Measurements from ENCODE around the gene SLF2. TPM values are rescaled to one million over a fixed set of nuclear protein-coding genes. Genes with fewer than 3 reads are reported as not detected.

SLF2 gene
- 19.8 and 53.8 TPM in 2 replicates for total RNA-seq (2011; cell fraction: chromatin; rRNA removed; ENCODE audit: low replicate concordance)
- total RNA-seq (2011; cell fraction: nucleolus; rRNA removed) = 21.0 and 23.3 TPM in 2 replicates
- 30.5 and 45.8 TPM in 2 replicates for total RNA-seq (2011; cell fraction: nucleoplasm; rRNA removed)
- total RNA-seq (2014; rRNA removed) = 7.8 and 8.8 TPM in 2 replicates
- 13.8 and 13.9 TPM in 2 replicates for total RNA-seq (2014; rRNA removed; fragmentation: Illumina TruSeq; extraction: Trizol)
- 17.6 and 18.4 TPM in 2 replicates for total RNA-seq (2015; rRNA removed; fragmentation: Illumina TruSeq; extraction: Trizol)
- 9.2 and 11.3 TPM in 2 replicates for total RNA-seq (2021)
- polyA plus RNA-seq (2011; rRNA removed) = 6.7 and 7.1 TPM in 2 replicates
- polyA plus RNA-seq (2011; cell fraction: cytosol; rRNA removed) = 2.6 and 3.9 TPM in 2 replicates
- 9.7 and 10.6 TPM in 2 replicates for polyA plus RNA-seq (2011; cell fraction: nucleus; rRNA removed)
- 6.6 and 11.2 TPM in 2 replicates for polyA plus RNA-seq (2012)
- polyA plus RNA-seq (2014; fragmentation: Illumina TruSeq; extraction: Trizol) = 4.9 and 6.1 TPM in 2 replicates
- polyA plus RNA-seq (2014; fragmentation: Nextera tagmentation; extraction: Ambion mirVana) = 1 to 10 TPM; 1.7 to 1.8 TPM
- polyA plus RNA-seq (2014; rRNA removed) = 7.9 and 8.6 TPM in 2 replicates
- 13.3 and 19.4 TPM in 2 replicates for polyA minus RNA-seq (2011; rRNA and poly(A)+ RNA removed)
- 6.1 and 7.0 TPM in 2 replicates for polyA minus RNA-seq (2011; cell fraction: cytosol; rRNA and poly(A)+ RNA removed)
- polyA minus RNA-seq (2011; cell fraction: nucleus; rRNA and poly(A)+ RNA removed) = 25.6 and 47.8 TPM in 2 replicates
- Bru-seq, nascent RNA = percentile 67 among the genes with signal in this experiment
- percentile 77 among the genes with signal in this experiment for BruChase-seq, experiment 1, labeled RNA remaining after a 2-hour chase
- BruChase-seq, experiment 2, labeled RNA remaining after a 6-hour chase = percentile 79 among the genes with signal in this experiment
- long read RNA-seq, experiment 1, full-length matches to known transcripts = 9 of 25 reads
- long read RNA-seq, experiment 1, partial matches to known transcripts = 11 of 25 reads
- long read RNA-seq, experiment 1, other reads (novel, unspliced or antisense) = 5 of 25 reads
- long read RNA-seq, experiment 2, partial matches to known transcripts = 1 of 7 reads
- long read RNA-seq, experiment 2, other reads (novel, unspliced or antisense) = 5 of 7 reads
- long read RNA-seq, experiment 3, partial matches to known transcripts = 1 of 2 reads
- long read RNA-seq, experiment 3, other reads (novel, unspliced or antisense) = 0 of 2 reads

DNA sequence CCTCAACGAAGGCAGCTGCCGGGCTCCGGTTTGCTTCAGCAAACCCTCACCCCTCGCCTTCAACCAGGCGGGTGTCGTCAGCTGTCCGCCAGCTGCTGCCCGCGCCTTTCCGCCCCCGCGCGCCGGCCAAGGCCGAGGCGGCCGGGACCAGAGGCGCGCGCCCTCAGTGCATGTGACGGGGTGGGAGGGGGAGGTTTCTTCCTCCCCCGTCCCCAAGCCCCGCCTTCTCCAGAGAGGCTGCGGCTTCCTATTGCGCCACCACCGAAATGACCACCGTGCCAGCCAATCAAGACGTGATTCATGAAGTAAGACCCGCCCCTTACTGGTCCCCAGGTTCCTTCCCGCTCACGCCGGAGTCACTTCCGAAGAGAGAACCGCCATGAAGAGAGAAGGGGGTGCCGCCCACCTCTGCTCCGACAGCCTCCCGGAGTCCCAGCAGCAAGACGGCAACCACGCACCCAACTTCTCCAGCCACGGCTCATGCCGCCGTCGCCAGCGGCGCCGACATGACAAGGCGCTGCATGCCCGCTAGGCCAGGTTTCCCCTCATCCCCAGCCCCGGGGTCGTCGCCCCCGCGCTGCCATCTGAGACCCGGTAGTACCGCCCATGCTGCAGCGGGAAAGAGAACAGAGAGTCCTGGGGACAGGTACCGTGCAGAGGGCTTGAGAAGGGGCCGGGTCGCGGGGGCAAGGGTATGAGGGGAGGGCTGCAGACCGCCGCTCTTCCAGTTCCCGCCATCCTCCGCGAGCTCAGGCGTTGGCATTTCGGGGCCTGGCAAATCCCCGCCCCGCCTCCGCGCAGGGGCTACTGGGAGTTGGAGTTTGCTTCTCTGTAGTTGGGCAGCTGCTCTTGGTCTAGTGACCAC is at the start of gene SLF2:
SLF2 (plus strand) TSS at position 359 of the 865 bp plus-strand sequence; CDS start at position 507, 148 bp downstream.
- Histone ChIP-seq H3K4me3 (peak within 1 kb of the TSS; percentile 92), H3K9ac (ENCODE audit: insufficient read depth in 1 of 2, low read depth in 2 of 2, low read length in 2 of 2) (peak within 1 kb of the TSS; percentile 72 to 91), H3K9me3 (replicated peaks; ENCODE audit: control insufficient read depth, insufficient read depth, low read depth, low read length) (no peaks in the 10 kb centered on the region), H3K36me3 (ENCODE audit: control insufficient read depth, insufficient read depth, low read length) (peaks cover 24% of the 10 kb centered on the region), H3K27me3 (ENCODE audit: control insufficient read depth in 2 of 2, insufficient read depth in 2 of 2, low read length in 2 of 2) (no peaks in the 10 kb centered on the region), H2AFZ (ENCODE audit: low read depth, low read length) (peak within 1 kb of the TSS; percentile 98), H3K9me1 (ENCODE audit: control insufficient read depth, insufficient read depth, low read length) (no peaks in the 10 kb centered on the region), H3K79me2 (ENCODE audit: control insufficient read depth, insufficient read depth, low read length) (peaks cover 27% of the 10 kb centered on the region), H4K20me1 (replicated peaks; ENCODE audit: control insufficient read depth, insufficient read depth, low read length) (no peaks in the 10 kb centered on the region; the same call in 1 of the 2 replicates), H3K4me1 (replicated peaks in 1 of 2; ENCODE audit: control insufficient read depth in 2 of 2, insufficient read depth in 2 of 2, low read length in 2 of 2) (peaks cover 14 to 18% of the 10 kb centered on the region in 2 experiments), H3K4me2 (ENCODE audit: insufficient read depth, low read length) (peak within 1 kb of the TSS; percentile 96), H3K27ac (ENCODE audit: extremely low read depth, low read depth, low read length) (peak within 1 kb of the TSS; percentile 89)
- WGBS (ENCODE audit: insufficient coverage, low coverage, missing lambda C conversion rate) = 0% methylated on average over 10 of the region's 71 CpGs
- in situ Hi-C loops (cut with MboI) (no loop called here), intact Hi-C loops (cut with micrococcal nuclease) (no loop called here)
- BruUV-seq (replicated peaks) = TSS peak; percentile 62
- FAIRE-seq (peak; percentile 94), DNase-seq (ENCODE audit: extremely low read depth in 1 of 4, low spot score in 3 of 4) (peak; percentile 95 to 98 (median 96)), ATAC-seq (peak; percentile 96)
- CTCF ChIA-PET (ENCODE audit: low intra/inter-chr PET ratio) = no interaction called here
- POLR2A ChIA-PET = interaction anchor here (1.3 to 1.7 kb wide), 3 partner anchors 15 to 35 kb away, joined by 3 to 5 read pairs (median 4); no protein-coding TSS in a partner anchor
- TF ChIP-seq ZC3H11A (IDR thresholded peaks at IDR 0.05; ENCODE audit: low read depth, low read length) (no peak), HNRNPH1 (optimal IDR thresholded peaks at IDR 0.05; ENCODE audit: low read depth, low read length) (no peak), HCFC1 (IDR thresholded peaks at IDR 0.05; ENCODE audit: low read depth, low read length) (peak; percentile 90), FOXJ2 (tag; IDR thresholded peaks at IDR 0.05) (no peak), ZNF280A (IDR thresholded peaks at IDR 0.05; ENCODE audit: low read depth, partially characterized antibody) (no peak), TEAD4 (IDR thresholded peaks at IDR 0.05; ENCODE audit: low read length) (no peak), TEAD4 (CRISPR knock-in tag; IDR thresholded peaks at IDR 0.05; ENCODE audit: borderline replicate concordance) (no peak), ZNF140 (CRISPR knock-in tag; IDR thresholded peaks at IDR 0.05) (no peak), ZNF197 (CRISPR knock-in tag; IDR thresholded peaks at IDR 0.05; ENCODE audit: low read depth) (peak; percentile 52; the same call in 1 of the 2 replicates), MXI1 (IDR thresholded peaks at IDR 0.05; ENCODE audit: low read depth, low read length) (no peak), TBP (optimal IDR thresholded peaks at IDR 0.05; ENCODE audit: low read depth, low read length) (peak; percentile 44), MBD2 (IDR thresholded peaks at IDR 0.05; ENCODE audit: borderline replicate concordance, low read depth) (peak; percentile 57)
- TF ChIP-seq, protein P1, sequence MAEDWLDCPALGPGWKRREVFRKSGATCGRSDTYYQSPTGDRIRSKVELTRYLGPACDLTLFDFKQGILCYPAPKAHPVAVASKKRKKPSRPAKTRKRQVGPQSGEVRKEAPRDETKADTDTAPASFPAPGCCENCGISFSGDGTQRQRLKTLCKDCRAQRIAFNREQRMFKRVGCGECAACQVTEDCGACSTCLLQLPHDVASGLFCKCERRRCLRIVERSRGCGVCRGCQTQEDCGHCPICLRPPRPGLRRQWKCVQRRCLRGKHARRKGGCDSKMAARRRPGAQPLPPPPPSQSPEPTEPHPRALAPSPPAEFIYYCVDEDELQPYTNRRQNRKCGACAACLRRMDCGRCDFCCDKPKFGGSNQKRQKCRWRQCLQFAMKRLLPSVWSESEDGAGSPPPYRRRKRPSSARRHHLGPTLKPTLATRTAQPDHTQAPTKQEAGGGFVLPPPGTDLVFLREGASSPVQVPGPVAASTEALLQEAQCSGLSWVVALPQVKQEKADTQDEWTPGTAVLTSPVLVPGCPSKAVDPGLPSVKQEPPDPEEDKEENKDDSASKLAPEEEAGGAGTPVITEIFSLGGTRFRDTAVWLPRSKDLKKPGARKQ (CRISPR knock-in tag; IDR thresholded peaks at IDR 0.05) = no peak
